ENCODE data around the gene LYRM7. TPM values are rescaled to one million over a fixed set of nuclear protein-coding genes. Genes with fewer than 3 reads are reported as not detected.
A peak's percentile ranks its signal among the peaks of the same experiment; 100 is the strongest.
"Not testable (repeated sequence)": the region's sequence is repeated elsewhere in the genome, so short reads cannot be mapped to it uniquely, and the experiment has no call there.

LYRM7 gene
- total RNA-seq, result 10 to 100 TPM in 1 of 4 donors, 1 to 10 TPM in 3; 7.0 to 10.4 (median 8.0) TPM

DNA sequence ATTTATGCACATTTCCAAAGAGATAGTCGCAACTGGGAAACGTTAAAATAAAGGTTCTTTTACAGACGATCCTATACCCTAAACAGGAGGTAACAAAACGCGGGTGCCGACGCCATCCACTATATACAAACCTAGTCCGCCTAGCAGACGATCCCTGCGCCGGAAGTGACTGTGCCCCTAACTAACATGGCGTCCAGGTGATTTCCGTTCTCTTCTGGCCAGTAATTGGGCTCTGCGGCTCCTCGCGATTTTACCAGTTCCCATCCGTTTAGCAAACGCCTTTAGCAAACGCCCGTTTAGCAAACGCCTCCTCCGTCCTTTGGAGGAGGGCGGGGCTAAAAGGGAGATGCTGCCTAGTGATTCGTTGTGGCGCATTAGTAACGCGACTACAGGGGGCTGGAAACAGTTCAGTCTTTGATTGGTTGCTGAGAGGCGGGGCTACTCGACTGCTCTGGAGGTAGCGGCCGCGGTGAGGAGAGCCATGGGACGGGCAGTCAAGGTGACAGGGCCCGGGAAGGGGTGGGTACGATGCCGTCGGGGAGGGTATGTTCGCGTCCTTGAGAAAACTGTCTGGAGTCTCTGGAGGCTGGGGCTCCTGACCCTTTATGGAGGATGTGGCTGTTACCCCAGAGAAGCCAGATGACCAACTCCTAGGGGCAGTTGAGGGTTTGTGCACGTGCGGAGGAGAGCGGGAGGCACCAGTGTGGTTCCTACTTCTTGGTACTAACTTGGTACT, at the start of gene LYRM7:
TSS of gene LYRM7 (plus strand) at position 405 of the 736 bp plus-strand sequence. CDS start at position 482, 77 bp downstream.
- DNase-seq (ENCODE audit: low spot score in 2 of 2), result peak; percentile 97
- peak in 2 of 3 donors; percentile 12 to 80 for TF ChIP-seq POLR2AphosphoS5 (IDR thresholded peaks at IDR 0.05)
- peak in 1 of 2 donors; percentile 14 for TF ChIP-seq POLR2A (IDR thresholded peaks at IDR 0.05)
- TF ChIP-seq EP300 (IDR thresholded peaks at IDR 0.05), result no peak
- TF ChIP-seq, protein P1, sequence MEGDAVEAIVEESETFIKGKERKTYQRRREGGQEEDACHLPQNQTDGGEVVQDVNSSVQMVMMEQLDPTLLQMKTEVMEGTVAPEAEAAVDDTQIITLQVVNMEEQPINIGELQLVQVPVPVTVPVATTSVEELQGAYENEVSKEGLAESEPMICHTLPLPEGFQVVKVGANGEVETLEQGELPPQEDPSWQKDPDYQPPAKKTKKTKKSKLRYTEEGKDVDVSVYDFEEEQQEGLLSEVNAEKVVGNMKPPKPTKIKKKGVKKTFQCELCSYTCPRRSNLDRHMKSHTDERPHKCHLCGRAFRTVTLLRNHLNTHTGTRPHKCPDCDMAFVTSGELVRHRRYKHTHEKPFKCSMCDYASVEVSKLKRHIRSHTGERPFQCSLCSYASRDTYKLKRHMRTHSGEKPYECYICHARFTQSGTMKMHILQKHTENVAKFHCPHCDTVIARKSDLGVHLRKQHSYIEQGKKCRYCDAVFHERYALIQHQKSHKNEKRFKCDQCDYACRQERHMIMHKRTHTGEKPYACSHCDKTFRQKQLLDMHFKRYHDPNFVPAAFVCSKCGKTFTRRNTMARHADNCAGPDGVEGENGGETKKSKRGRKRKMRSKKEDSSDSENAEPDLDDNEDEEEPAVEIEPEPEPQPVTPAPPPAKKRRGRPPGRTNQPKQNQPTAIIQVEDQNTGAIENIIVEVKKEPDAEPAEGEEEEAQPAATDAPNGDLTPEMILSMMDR (IDR thresholded peaks at IDR 0.05), result no peak
- Histone ChIP-seq H3K27ac (peak within 1 kb of the TSS; percentile 66), H3K4me1 (peaks cover 19% of the 10 kb centered on the region), H3K27me3 (no peaks in the 10 kb centered on the region), H3K36me3 (no peaks in the 10 kb centered on the region), H3K4me3 (peak within 1 kb of the TSS; percentile 64), H3K9me3 (no peaks in the 10 kb centered on the region)
- WGBS, result under 1% methylated on average over 40 of the region's 42 CpGs

DNA sequence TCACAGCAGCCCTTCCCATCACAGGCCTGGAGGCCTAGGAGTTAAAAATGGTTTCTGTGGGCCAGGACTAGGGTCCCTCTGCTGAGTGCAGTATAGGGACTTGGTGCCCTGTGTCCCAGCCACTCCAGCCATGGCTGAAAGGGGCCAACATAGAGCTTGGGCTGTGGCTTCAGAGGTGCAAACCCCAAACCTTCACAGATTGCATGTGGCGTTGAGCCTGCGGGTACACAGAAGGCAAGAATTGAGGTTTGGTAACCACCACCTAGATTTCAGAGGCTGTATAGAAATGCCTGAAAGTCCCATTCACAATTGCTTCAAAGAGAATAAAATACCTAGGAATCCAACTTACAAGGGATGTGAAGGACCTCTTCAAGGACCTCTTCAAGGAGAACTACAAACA, 43.5 kb upstream of the LYRM7 start:
- not testable (repeated sequence) for DNase-seq (ENCODE audit: low spot score in 2 of 2); H3K27ac ChIP-seq; H3K27me3 ChIP-seq; H3K9me3 ChIP-seq; H3K4me1 ChIP-seq; H3K4me3 ChIP-seq; H3K36me3 ChIP-seq
- 100% methylated on average over 2 of the region's 2 CpGs for WGBS

DNA sequence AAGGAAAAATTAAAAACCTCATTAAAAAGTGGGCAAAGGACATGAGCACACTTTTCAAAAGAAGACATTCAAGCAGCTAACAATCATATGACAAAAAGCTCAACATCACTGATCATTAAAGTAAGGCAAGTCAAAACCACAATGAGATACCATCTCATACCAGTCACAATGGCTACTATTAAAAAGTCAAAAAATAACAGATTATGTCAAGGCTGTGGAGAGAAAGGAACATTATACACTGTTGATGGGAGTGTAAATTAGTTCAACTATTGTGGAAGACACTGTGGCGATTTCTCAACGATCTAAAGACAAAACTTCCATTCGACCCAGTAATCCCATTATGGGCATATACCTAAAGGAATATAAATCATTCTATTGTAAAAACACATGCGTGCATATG, 41.4 kb upstream of the LYRM7 start:
- 91% methylated on average over 4 of the region's 4 CpGs for WGBS
- H3K4me1 ChIP-seq, result no peaks in the 10 kb centered on the region
- no peaks in the 10 kb centered on the region for H3K9me3 ChIP-seq

DNA sequence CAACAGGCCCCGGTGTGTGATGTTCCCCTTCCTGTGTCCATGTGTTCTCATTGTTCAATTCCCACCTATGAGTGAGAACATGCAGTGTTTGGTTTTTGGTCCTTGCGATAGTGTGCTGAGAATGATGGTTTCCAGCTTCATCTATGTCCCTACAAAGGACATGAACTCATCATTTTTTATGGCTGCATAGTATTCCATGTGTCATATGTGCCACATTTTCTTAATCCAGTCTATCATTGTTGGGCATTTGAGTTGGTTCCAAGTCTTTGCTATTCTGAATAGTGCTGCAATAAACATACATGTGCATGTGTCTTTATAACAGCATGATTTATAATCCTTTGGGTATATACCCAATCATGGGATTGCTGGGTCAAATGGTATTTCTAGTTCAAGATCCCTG, 37.7 kb upstream of the LYRM7 start:
- not testable (repeated sequence) for H3K27ac ChIP-seq; H3K27me3 ChIP-seq; H3K4me3 ChIP-seq; H3K9me3 ChIP-seq; H3K36me3 ChIP-seq; H3K4me1 ChIP-seq; DNase-seq (ENCODE audit: low spot score in 2 of 2)
- WGBS, result 94% methylated on average over 2 of the region's 2 CpGs

More for the DNA sequence above, 41.4 kb upstream of the LYRM7 start:
- Histone ChIP-seq H3K36me3 (no peaks in the 10 kb centered on the region), H3K27me3 (no peaks in the 10 kb centered on the region), H3K27ac (no peak overlapping the region), H3K4me3 (no peak overlapping the region)
- no peak for TF ChIP-seq EP300 (IDR thresholded peaks at IDR 0.05)
- no peak for TF ChIP-seq POLR2AphosphoS5 (IDR thresholded peaks at IDR 0.05)
- no peak for TF ChIP-seq POLR2A (IDR thresholded peaks at IDR 0.05)
- TF ChIP-seq, protein P1 (IDR thresholded peaks at IDR 0.05), result no peak
- no peak for DNase-seq (ENCODE audit: low spot score in 2 of 2)

DNA sequence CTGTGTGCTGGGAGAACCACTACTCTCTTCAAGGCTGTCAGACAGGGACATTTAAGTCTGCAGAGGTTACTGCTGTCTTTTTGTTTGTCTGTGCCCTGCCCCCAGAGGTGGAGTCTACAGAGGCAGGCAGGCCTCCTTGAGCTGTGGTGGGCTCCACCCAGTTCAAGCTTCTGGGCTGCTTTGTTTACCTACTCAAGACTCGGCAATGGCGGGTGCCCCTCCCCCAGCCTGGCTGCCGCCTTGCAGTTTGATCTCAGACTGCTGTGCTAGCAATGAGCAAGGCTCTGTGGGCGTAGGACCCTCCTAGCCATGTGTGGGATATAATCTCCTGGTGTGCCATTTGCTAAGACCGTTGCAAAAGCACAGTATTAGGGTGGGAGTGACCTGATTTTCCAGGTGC, 32.3 kb upstream of the LYRM7 start:
- H3K36me3 ChIP-seq; H3K4me1 ChIP-seq; DNase-seq (ENCODE audit: low spot score in 2 of 2); H3K9me3 ChIP-seq; H3K4me3 ChIP-seq; H3K27me3 ChIP-seq; H3K27ac ChIP-seq: not testable (repeated sequence)
- 84% methylated on average over 5 of the region's 5 CpGs for WGBS

DNA sequence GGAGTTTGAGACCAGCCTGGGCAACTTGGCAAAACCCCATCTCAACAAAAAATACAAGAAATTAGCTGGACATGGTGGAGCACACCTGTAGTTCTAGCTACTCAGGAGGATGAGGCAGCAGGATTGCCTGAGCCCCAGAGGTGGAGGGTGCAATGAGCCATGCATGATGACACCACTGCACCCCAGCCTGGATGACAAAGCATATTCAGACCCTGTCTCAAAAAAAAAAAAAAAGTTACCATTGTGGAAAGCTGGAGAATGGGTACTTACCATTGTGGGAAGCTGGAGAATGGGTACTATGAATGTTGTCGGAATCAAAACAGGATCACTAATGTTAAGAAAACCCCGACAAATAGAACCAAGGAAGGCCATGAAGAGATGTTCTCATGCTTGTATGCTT, 31.4 kb upstream of the LYRM7 start:
- no peak for TF ChIP-seq EP300 (IDR thresholded peaks at IDR 0.05)
- Histone ChIP-seq H3K27ac (no peak overlapping the region), H3K4me1 (no peaks in the 10 kb centered on the region), H3K36me3 (no peaks in the 10 kb centered on the region), H3K27me3 (no peaks in the 10 kb centered on the region), H3K4me3 (no peak overlapping the region), H3K9me3 (no peaks in the 10 kb centered on the region)
- DNase-seq (ENCODE audit: low spot score in 2 of 2), result no peak
- WGBS, result 96% methylated on average over 2 of the region's 2 CpGs

DNA sequence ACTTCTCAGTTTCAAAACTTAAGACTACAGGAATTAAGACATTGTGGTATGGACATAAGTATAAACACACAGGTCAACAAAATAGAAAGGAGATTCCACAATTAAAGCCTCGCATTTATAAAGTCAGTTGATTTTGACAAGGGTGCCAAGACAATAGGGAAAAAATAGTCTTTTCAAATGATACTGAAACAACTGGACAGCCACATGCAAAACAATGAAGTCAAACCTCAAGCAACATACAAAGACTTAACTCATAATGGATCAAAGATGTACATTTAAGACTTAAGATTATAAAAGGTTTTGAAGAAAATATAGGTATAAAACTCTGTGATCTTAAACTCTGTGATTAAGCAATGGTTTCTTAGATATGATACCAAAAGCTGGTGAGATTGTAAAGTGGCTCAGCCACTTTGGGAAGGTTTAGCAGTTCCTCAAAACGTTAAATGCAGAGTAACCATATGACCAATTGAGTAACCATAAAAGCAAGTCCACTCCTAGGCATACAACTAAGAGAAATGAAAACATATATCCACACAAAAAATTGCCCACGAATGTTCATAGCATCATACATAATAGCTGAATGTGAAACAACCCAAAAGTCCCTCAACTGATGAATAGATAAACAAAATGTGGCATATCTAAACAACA, 27.6 kb upstream of the LYRM7 start:
- no peaks in the 10 kb centered on the region for H3K27me3 ChIP-seq
- no peaks in the 10 kb centered on the region for H3K36me3 ChIP-seq
- no peaks in the 10 kb centered on the region for H3K9me3 ChIP-seq
- no peak overlapping the region for H3K4me3 ChIP-seq
- no peak for TF ChIP-seq POLR2A (IDR thresholded peaks at IDR 0.05)
- TF ChIP-seq, protein P1 (IDR thresholded peaks at IDR 0.05), result no peak
- no peak for TF ChIP-seq POLR2AphosphoS5 (IDR thresholded peaks at IDR 0.05)
- TF ChIP-seq EP300 (IDR thresholded peaks at IDR 0.05), result no peak
- no peak overlapping the region for H3K27ac ChIP-seq
- H3K4me1 ChIP-seq, result no peaks in the 10 kb centered on the region
- no peak for DNase-seq (ENCODE audit: low spot score in 2 of 2)
- 61% methylated on average over 3 of the region's 3 CpGs for WGBS
